ENCODE data around the gene PLCL1. TPM values are rescaled to one million over a fixed set of nuclear protein-coding genes. Genes with fewer than 3 reads are reported as not detected.
"Not testable (repeated sequence)": the region's sequence is repeated elsewhere in the genome, so short reads cannot be mapped to it uniquely, and the experiment has no call there.

The PLCL1 gene
- total and polyA plus RNA-seq, 2 donors from 2014 or later: 13.6 to 14.7 TPM

GRCh38 chr2:198191651-198192050 lies 387.3 kb downstream of the PLCL1 start:
- intact Hi-C loops (cut with DNase I): no loop called here
- no peak for TF ChIP-seq CTCF (IDR thresholded peaks at IDR 0.05; ENCODE audit: borderline replicate concordance, extremely low read depth, insufficient read depth)
- no peak for FAIRE-seq

DNA sequence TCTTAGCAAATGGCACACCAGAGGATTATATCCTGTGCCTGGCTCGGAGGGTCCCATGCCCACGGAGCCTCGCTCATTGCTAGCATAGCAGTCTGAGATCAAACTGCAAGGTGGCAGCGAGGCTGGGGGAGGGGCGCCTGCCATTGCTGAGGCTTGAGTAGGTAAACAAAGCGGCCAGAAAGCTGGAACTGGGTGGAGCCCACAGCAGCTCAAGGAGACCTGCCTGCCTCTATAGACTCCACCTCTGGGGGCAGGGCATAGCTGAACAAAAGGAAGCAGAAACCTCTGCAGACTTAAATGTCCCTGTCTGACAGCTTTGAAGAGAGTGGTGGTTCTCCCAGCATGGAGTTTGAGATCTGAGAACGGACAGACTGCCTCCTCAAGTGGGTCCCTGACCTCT lies 392.2 kb downstream of the PLCL1 start:
- H3K36me3 ChIP-seq (ENCODE audit: control insufficient read depth in 2 of 3, insufficient read depth in 3 of 3, low read length in 3 of 3); DNase-seq; H3K9me3 ChIP-seq (ENCODE audit: control insufficient read depth in 2 of 3, insufficient read depth in 1 of 3, low read length in 3 of 3); FAIRE-seq; H3K27me3 ChIP-seq (ENCODE audit: control insufficient read depth, insufficient read depth, low read length); H3K9ac ChIP-seq (ENCODE audit: low read length in 3 of 3); intact Hi-C loops (cut with DNase I); H3K4me1 ChIP-seq (ENCODE audit: control insufficient read depth in 2 of 3, insufficient read depth in 2 of 3, low read depth in 1 of 3, low read length in 3 of 3); H3K4me3 ChIP-seq (ENCODE audit: low read length in 3 of 3); H3K27ac ChIP-seq (ENCODE audit: low read depth in 2 of 2, low read length in 2 of 2): not testable (repeated sequence)

More at GRCh38 chr2:198191651-198192050, 387.3 kb downstream of the PLCL1 start:
- Histone ChIP-seq H3K4me3 (ENCODE audit: low read length in 3 of 3) (no peak overlapping the region), H3K36me3 (ENCODE audit: control insufficient read depth in 2 of 3, insufficient read depth in 3 of 3, low read length in 3 of 3) (no peaks in the 10 kb centered on the region), H3K27me3 (ENCODE audit: control insufficient read depth, insufficient read depth, low read length) (no peaks in the 10 kb centered on the region), H3K9ac (ENCODE audit: low read length in 3 of 3) (no peak overlapping the region), H3K27ac (ENCODE audit: low read depth in 2 of 2, low read length in 2 of 2) (no peak overlapping the region), H3K9me3 (ENCODE audit: control insufficient read depth in 2 of 3, insufficient read depth in 1 of 3, low read length in 3 of 3) (no peaks in the 10 kb centered on the region), H3K4me1 (ENCODE audit: control insufficient read depth in 2 of 3, insufficient read depth in 2 of 3, low read depth in 1 of 3, low read length in 3 of 3) (no peaks in the 10 kb centered on the region)
- DNase-seq: no peak

Other genes starting within 250 kb of the PLCL1 start
- gene RFTN2, start 129.0 kb upstream of the PLCL1 start, total RNA-seq: 4.0 TPM
- gene RFTN2, start 129.0 kb upstream of the PLCL1 start, polyA plus RNA-seq (ENCODE audit: insufficient read depth, low read depth, low replicate concordance): 1.4 TPM
- gene MARS2, start 99.2 kb upstream of the PLCL1 start, total RNA-seq: 6.3 TPM
- 3.2 TPM for gene MARS2, start 99.2 kb upstream of the PLCL1 start, polyA plus RNA-seq (ENCODE audit: insufficient read depth, low read depth, low replicate concordance)
- not detected for gene BOLL, start 19.3 kb upstream of the PLCL1 start, total RNA-seq
- gene BOLL, start 19.3 kb upstream of the PLCL1 start, polyA plus RNA-seq (ENCODE audit: insufficient read depth, low read depth, low replicate concordance): not detected

All from kidney (tissue), 14 donors.